Right lung (tissue), 5 donors: ENCODE data around the gene NAA16. TPM values are rescaled to one million over a fixed set of nuclear protein-coding genes. Genes with fewer than 3 reads are reported as not detected.
A peak's percentile ranks its signal among the peaks of the same experiment; 100 is the strongest.
"Not testable (repeated sequence)": the region's sequence is repeated elsewhere in the genome, so short reads cannot be mapped to it uniquely, and the experiment has no call there.

Source experiments
- DNase-seq, 2 donors: peaks; one replicate each; pipeline ENCODE4 v3.0.0-alpha.2; 2013
- polyA plus RNA-seq, 5 donors: library from polyadenylated mRNA; unstranded; fragments of 120-200 nt; gene quantifications; one replicate each; pipeline versions ENCODE4 v1.2.1 to v1.2.3, GENCODE V29; 2013; ENCODE audit warnings: inconsistent platforms in 1 of 5, low replicate concordance in 1 of 5; ENCODE audit not compliant: insufficient read length in 5 of 5, insufficient read depth in 1 of 5

NAA16 gene
- polyA plus RNA-seq, 5 donors: 35.9 to 64.6 (median 59.8) TPM

- DNase-seq: no peak
Observed at GRCh38 chr13:41405367-41405766, 94.3 kb downstream of the NAA16 start.

- DNase-seq: no peak
Observed at GRCh38 chr13:41407380-41407779, 96.3 kb downstream of the NAA16 start.

- DNase-seq: no peak
Observed at GRCh38 chr13:41408121-41408520, 97.1 kb downstream of the NAA16 start.

- DNase-seq: no peak
Observed at GRCh38 chr13:41408746-41409145, 97.7 kb downstream of the NAA16 start.

GRCh38 chr13:41409611-41410010, 98.5 kb downstream of the NAA16 start:
- DNase-seq: no peak

GRCh38 chr13:41411060-41411459, 100.0 kb downstream of the NAA16 start:
- DNase-seq: no peak

GRCh38 chr13:41411522-41411921, 100.5 kb downstream of the NAA16 start:
- peak; percentile 46 to 64 for DNase-seq

- DNase-seq: no peak
Observed at GRCh38 chr13:41413872-41414271, 102.8 kb downstream of the NAA16 start.

- no peak for DNase-seq
Observed at GRCh38 chr13:41416276-41416675, 105.2 kb downstream of the NAA16 start.

GRCh38 chr13:41418027-41418426, 107.0 kb downstream of the NAA16 start:
- peak; percentile 68 to 81 for DNase-seq

GRCh38 chr13:41418731-41419130, 107.7 kb downstream of the NAA16 start:
- no peak for DNase-seq

GRCh38 chr13:41419206-41419605, 108.1 kb downstream of the NAA16 start:
- peak in 1 of 2 donors; percentile 11 for DNase-seq

- DNase-seq: no peak
Observed at GRCh38 chr13:41420146-41420545, 109.1 kb downstream of the NAA16 start.

- not testable (repeated sequence) for DNase-seq
Observed at GRCh38 chr13:41421330-41421729, 110.3 kb downstream of the NAA16 start.

- DNase-seq: not testable (repeated sequence)
Observed at GRCh38 chr13:41421983-41422382, 110.9 kb downstream of the NAA16 start.

- DNase-seq: not testable (repeated sequence)
Observed at GRCh38 chr13:41423259-41423658, 112.2 kb downstream of the NAA16 start.

- DNase-seq: not testable (repeated sequence)
Observed at GRCh38 chr13:41424675-41425074, 113.6 kb downstream of the NAA16 start.

GRCh38 chr13:41426047-41426446, 115.0 kb downstream of the NAA16 start:
- no peak for DNase-seq

Other genes with a start within 250 kb of the NAA16 start
- 10 to 100 TPM; 18.5 to 26.7 (median 26.0) TPM for gene WBP4, start 249.8 kb upstream of the NAA16 start, polyA plus RNA-seq
- gene KBTBD6, start 178.5 kb upstream of the NAA16 start, polyA plus RNA-seq: 10 to 100 TPM; 12.2 to 16.3 (median 14.7) TPM
- gene KBTBD7, start 116.7 kb upstream of the NAA16 start, polyA plus RNA-seq: 10 to 100 TPM; 14.5 to 20.2 (median 17.6) TPM
- gene MTRF1, start 47.7 kb upstream of the NAA16 start, polyA plus RNA-seq: 10 to 100 TPM; 16.7 to 27.5 (median 26.1) TPM
- 100 to 1,000 TPM in 4 of 5 donors, 10 to 100 TPM in 1; 91.4 to 181 (median 127) TPM for gene RGCC, start 146.3 kb downstream of the NAA16 start, polyA plus RNA-seq